HEK293 (cell line): ENCODE data around the gene CR1.

Experiments used
- KLF10 ChIP-seq: fragments of 450-650 bp; IDR thresholded peaks from 2 replicates; pipeline ENCODE4 v1.5.1; 2018; ENCODE audit warnings: missing biosample characterization, mild to moderate bottlenecking, missing genetic modification characterization
- MYNN ChIP-seq: fragments of 450-650 bp; formaldehyde crosslinking; IDR thresholded peaks from 2 replicates; pipeline ENCODE4 v1.5.1; 2016; ENCODE audit warnings: missing biosample characterization, missing genetic modification characterization, borderline replicate concordance
- OSR2 ChIP-seq: fragments of 450-650 bp; formaldehyde crosslinking; IDR thresholded peaks from 2 replicates; pipeline ENCODE4 v1.5.1; 2016; ENCODE audit warnings: missing biosample characterization, missing genetic modification characterization
- OVOL3 ChIP-seq: fragments of 450-650 bp; formaldehyde crosslinking; IDR thresholded peaks from 2 replicates; pipeline ENCODE4 v1.5.1; 2016; ENCODE audit warnings: missing biosample characterization, missing genetic modification characterization
- SALL2 ChIP-seq: fragments of 450-650 bp; formaldehyde crosslinking; IDR thresholded peaks from 2 replicates; pipeline ENCODE4 v1.5.0; 2017; ENCODE audit warnings: missing biosample characterization, mild to moderate bottlenecking, missing genetic modification characterization, borderline replicate concordance
- YY1 ChIP-seq: fragments of 450-650 bp; formaldehyde crosslinking; IDR thresholded peaks from 2 replicates; pipeline ENCODE4 v1.5.1; 2018; ENCODE audit warnings: missing biosample characterization, missing genetic modification characterization
- ZBTB48 ChIP-seq: fragments of 450-650 bp; formaldehyde crosslinking; IDR thresholded peaks from 2 replicates; pipeline ENCODE4 v1.5.1; 2016; ENCODE audit warnings: missing biosample characterization, missing genetic modification characterization
- ZFHX2 ChIP-seq: fragments of 450-650 bp; formaldehyde crosslinking; conservative IDR thresholded peaks from 2 replicates; pipeline ENCODE4 v1.5.1; 2016; ENCODE audit warnings: missing biosample characterization, missing genetic modification characterization
- ZFP41 ChIP-seq: fragments of 450-650 bp; formaldehyde crosslinking; IDR thresholded peaks from 2 replicates; pipeline ENCODE4 v1.5.1; 2016; ENCODE audit warnings: missing biosample characterization, missing genetic modification characterization, borderline replicate concordance
- ZNF10 ChIP-seq: fragments of 450-650 bp; formaldehyde crosslinking; IDR thresholded peaks from 2 replicates; pipeline ENCODE4 v1.5.1; 2017; ENCODE audit warnings: missing biosample characterization, missing genetic modification characterization
- ZNF112 ChIP-seq: fragments of 450-650 bp; formaldehyde crosslinking; IDR thresholded peaks from 2 replicates; pipeline ENCODE4 v1.5.0; 2017; ENCODE audit warnings: missing biosample characterization, missing genetic modification characterization
- ZNF121 ChIP-seq: fragments of 450-650 bp; formaldehyde crosslinking; IDR thresholded peaks from 2 replicates; pipeline ENCODE4 v1.5.1; 2016; ENCODE audit warnings: missing biosample characterization, missing genetic modification characterization
- ZNF140 ChIP-seq: fragments of 450-650 bp; formaldehyde crosslinking; IDR thresholded peaks from 2 replicates; pipeline ENCODE4 v1.5.1; 2016; ENCODE audit warnings: missing biosample characterization, missing genetic modification characterization
- ZNF23 ChIP-seq: fragments of 450-650 bp; formaldehyde crosslinking; IDR thresholded peaks from 2 replicates; pipeline ENCODE4 v1.5.1; 2016; ENCODE audit warnings: missing biosample characterization, missing genetic modification characterization, borderline replicate concordance
- ZNF266 ChIP-seq: fragments of 450-650 bp; formaldehyde crosslinking; IDR thresholded peaks from 2 replicates; pipeline ENCODE4 v1.5.1; 2016; ENCODE audit warnings: missing biosample characterization, missing genetic modification characterization, low read depth
- ZNF280C ChIP-seq: fragments of 450-650 bp; formaldehyde crosslinking; IDR thresholded peaks from 2 replicates; pipeline ENCODE4 v1.5.1; 2016; ENCODE audit warnings: missing biosample characterization, missing genetic modification characterization
- ZNF292 ChIP-seq: fragments of 450-650 bp; formaldehyde crosslinking; IDR thresholded peaks from 2 replicates; pipeline ENCODE4 v1.5.1; 2016; ENCODE audit warnings: low read depth, missing biosample characterization, missing genetic modification characterization, borderline replicate concordance
- ZNF341 ChIP-seq: fragments of 450-650 bp; formaldehyde crosslinking; IDR thresholded peaks from 2 replicates; pipeline ENCODE4; 2016; ENCODE audit warnings: low read depth, missing biosample characterization, missing genetic modification characterization
- ZNF366 ChIP-seq: fragments of 450-650 bp; formaldehyde crosslinking; conservative IDR thresholded peaks from 2 replicates; pipeline ENCODE4 v1.5.1; 2016; ENCODE audit warnings: missing biosample characterization, missing genetic modification characterization
- ZNF37A ChIP-seq: fragments of 450-650 bp; IDR thresholded peaks from 2 replicates; pipeline ENCODE4 v1.5.1; 2018; ENCODE audit warnings: missing biosample characterization, missing genetic modification characterization
- ZNF398 ChIP-seq: fragments of 450-650 bp; formaldehyde crosslinking; IDR thresholded peaks from 2 replicates; pipeline ENCODE4 v1.5.1; 2017; ENCODE audit warnings: missing biosample characterization, missing genetic modification characterization
- ZNF423 ChIP-seq: fragments of 450-650 bp; formaldehyde crosslinking; IDR thresholded peaks from 2 replicates; pipeline ENCODE4 v1.5.1; 2016; ENCODE audit warnings: missing biosample characterization, missing genetic modification characterization
- ZNF426 ChIP-seq: fragments of 450-650 bp; formaldehyde crosslinking; IDR thresholded peaks from 2 replicates; pipeline ENCODE4 v1.5.1; 2017; ENCODE audit warnings: missing biosample characterization, missing genetic modification characterization, mild to moderate bottlenecking, inconsistent platforms, moderate library complexity
- ZNF433 ChIP-seq: fragments of 450-650 bp; formaldehyde crosslinking; IDR thresholded peaks from 2 replicates; pipeline ENCODE4 v1.5.1; 2016; ENCODE audit warnings: missing biosample characterization, missing genetic modification characterization, low read depth
- ZNF510 ChIP-seq: fragments of 450-650 bp; formaldehyde crosslinking; IDR thresholded peaks from 2 replicates; pipeline ENCODE4 v1.5.1; 2018; ENCODE audit warnings: mild to moderate bottlenecking, missing genetic modification characterization, missing biosample characterization; ENCODE audit not compliant: insufficient replicate concordance
- ZNF596 ChIP-seq: fragments of 450-650 bp; IDR thresholded peaks from 2 replicates; pipeline ENCODE4 v1.5.0; 2018; ENCODE audit warnings: missing biosample characterization, mild to moderate bottlenecking, missing genetic modification characterization, moderate library complexity
- ZSCAN23 ChIP-seq: fragments of 450-650 bp; formaldehyde crosslinking; IDR thresholded peaks from 2 replicates; pipeline ENCODE4 v1.5.1; 2016; ENCODE audit warnings: missing biosample characterization, missing genetic modification characterization
- ZSCAN30 ChIP-seq: fragments of 450-650 bp; IDR thresholded peaks from 2 replicates; pipeline ENCODE4 v1.5.1; 2018; ENCODE audit warnings: missing biosample characterization, mild to moderate bottlenecking, missing genetic modification characterization, moderate library complexity
- ZXDB ChIP-seq: fragments of 450-650 bp; formaldehyde crosslinking; IDR thresholded peaks from 2 replicates; pipeline ENCODE4 v1.5.1; 2016; ENCODE audit warnings: missing biosample characterization, missing genetic modification characterization
- TF ChIP-seq, protein P1 (sequence below): fragments of 450-650 bp; formaldehyde crosslinking; IDR thresholded peaks from 2 replicates; pipeline ENCODE4 v1.5.1; 2016; ENCODE audit warnings: missing biosample characterization, missing genetic modification characterization
- TF ChIP-seq, protein P2 (sequence below): fragments of 450-650 bp; formaldehyde crosslinking; IDR thresholded peaks from 2 replicates; pipeline ENCODE4 v1.5.1; 2016; ENCODE audit warnings: missing biosample characterization, missing genetic modification characterization
- TF ChIP-seq, protein P3 (sequence below): fragments of 450-650 bp; formaldehyde crosslinking; IDR thresholded peaks from 2 replicates; pipeline ENCODE4 v1.5.1; 2016; ENCODE audit warnings: missing biosample characterization, missing genetic modification characterization

The CR1 gene

DNA sequence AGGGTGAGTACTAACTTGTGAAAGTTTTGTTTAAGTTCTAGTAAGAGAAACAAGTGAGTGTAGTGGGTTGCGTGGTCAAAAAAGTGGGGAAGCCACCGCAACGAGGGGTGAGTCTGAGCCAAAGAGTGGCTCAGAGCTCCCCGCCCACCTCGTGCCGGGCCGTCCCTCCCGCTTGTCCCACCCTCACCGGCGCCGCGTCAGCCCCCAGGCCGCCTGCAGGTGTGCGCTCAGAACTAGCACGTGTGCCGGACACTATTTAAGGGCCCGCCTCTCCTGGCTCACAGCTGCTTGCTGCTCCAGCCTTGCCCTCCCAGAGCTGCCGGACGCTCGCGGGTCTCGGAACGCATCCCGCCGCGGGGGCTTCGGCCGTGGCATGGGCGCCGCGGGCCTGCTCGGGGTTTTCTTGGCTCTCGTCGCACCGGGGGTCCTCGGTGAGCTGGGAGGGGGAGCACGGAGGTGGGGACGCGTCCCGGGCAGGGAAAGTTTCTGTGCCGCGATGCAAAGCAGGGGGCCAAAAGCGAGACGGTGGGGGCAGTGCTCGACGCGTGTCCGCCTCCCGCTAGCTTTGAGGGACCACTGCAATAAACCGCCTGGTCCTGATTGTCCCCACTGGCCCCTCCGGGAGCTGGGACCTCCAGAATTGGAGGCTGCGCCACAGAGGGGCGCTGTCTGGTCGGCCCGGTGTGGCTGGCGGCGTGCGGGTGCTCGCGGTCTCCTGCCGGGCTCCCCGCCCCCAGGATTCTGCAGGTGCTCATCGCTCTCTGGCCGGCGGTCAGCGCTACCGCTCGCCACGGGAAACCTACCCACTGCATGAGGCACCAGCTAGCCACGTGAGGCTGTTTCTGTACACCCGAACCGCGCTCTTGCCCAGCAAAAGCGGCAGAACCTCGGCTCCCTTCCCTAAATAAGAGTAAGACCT lies 41.7 kb upstream of the CR1 start, which contains the start of gene CR2 (continued):
- no peak for TF ChIP-seq ZNF23 (tag by site-specific recombination)
- no peak for TF ChIP-seq ZNF10 (tag by site-specific recombination)
- no peak for TF ChIP-seq OVOL3
- TF ChIP-seq ZNF341 (tag by site-specific recombination) = no peak
- no peak for TF ChIP-seq ZNF280C (tag by site-specific recombination)
- TF ChIP-seq, protein P1, sequence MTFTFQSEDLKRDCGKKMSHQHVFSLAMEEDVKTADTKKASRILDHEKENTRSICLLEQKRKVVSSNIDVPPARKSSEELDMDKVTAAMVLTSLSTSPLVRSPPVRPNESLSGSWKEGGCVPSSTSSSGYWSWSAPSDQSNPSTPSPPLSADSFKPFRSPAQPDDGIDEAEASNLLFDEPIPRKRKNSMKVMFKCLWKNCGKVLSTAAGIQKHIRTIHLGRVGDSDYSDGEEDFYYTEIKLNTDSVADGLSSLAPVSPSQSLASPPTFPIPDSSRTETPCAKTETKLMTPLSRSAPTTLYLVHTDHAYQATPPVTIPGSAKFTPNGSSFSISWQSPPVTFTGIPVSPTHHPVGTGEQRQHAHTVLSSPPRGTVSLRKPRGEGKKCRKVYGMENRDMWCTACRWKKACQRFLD (tag by site-specific recombination) = no peak
- TF ChIP-seq ZSCAN23 = no peak
- TF ChIP-seq ZNF121 (tag by site-specific recombination) = no peak
- peak; percentile 52 for TF ChIP-seq ZNF423
- no peak for TF ChIP-seq ZNF426 (tag by site-specific recombination)
- TF ChIP-seq OSR2 = peak; percentile 65
- TF ChIP-seq ZXDB (tag by site-specific recombination) = peak; percentile 73; the same call in 1 of the 2 replicates
- TF ChIP-seq ZFHX2 (tag by site-specific recombination) = peak; percentile 60
- no peak for TF ChIP-seq ZNF510 (tag by site-specific recombination)
- TF ChIP-seq ZSCAN30 (tag by site-specific recombination) = peak; percentile 86
- TF ChIP-seq ZNF292 = no peak
- no peak for TF ChIP-seq MYNN (tag by site-specific recombination)
- TF ChIP-seq ZNF266 (tag by site-specific recombination) = no peak
- TF ChIP-seq ZBTB48 (tag by site-specific recombination) = peak; percentile 92
- no peak for TF ChIP-seq ZFP41 (tag by site-specific recombination)
- TF ChIP-seq ZNF366 = no peak
- no peak for TF ChIP-seq KLF10 (tag by site-specific recombination)
- TF ChIP-seq ZNF112 (tag by site-specific recombination) = no peak
- TF ChIP-seq ZNF596 (tag by site-specific recombination) = 0 out of 2 replicates have a peak, but pooled peaks have one; percentile 31
- TF ChIP-seq, protein P2, sequence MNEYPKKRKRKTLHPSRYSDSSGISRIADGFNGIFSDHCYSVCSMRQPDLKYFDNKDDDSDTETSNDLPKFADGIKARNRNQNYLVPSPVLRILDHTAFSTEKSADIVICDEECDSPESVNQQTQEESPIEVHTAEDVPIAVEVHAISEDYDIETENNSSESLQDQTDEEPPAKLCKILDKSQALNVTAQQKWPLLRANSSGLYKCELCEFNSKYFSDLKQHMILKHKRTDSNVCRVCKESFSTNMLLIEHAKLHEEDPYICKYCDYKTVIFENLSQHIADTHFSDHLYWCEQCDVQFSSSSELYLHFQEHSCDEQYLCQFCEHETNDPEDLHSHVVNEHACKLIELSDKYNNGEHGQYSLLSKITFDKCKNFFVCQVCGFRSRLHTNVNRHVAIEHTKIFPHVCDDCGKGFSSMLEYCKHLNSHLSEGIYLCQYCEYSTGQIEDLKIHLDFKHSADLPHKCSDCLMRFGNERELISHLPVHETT (tag by site-specific recombination) = no peak
- TF ChIP-seq ZNF398 (tag by site-specific recombination) = peak; percentile 50
- TF ChIP-seq ZNF140 = no peak
- TF ChIP-seq, protein P3, sequence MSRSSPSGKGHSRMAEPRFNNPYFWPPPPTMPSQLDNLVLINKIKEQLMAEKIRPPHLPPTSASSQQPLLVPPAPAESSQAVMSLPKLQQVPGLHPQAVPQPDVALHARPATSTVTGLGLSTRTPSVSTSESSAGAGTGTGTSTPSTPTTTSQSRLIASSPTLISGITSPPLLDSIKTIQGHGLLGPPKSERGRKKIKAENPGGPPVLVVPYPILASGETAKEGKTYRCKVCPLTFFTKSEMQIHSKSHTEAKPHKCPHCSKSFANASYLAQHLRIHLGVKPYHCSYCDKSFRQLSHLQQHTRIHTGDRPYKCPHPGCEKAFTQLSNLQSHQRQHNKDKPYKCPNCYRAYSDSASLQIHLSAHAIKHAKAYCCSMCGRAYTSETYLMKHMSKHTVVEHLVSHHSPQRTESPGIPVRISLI (tag by site-specific recombination) = no peak
- TF ChIP-seq ZNF37A (tag by site-specific recombination) = no peak
- no peak for TF ChIP-seq SALL2 (tag by site-specific recombination)
- TF ChIP-seq ZNF433 (tag by site-specific recombination) = no peak
- no peak for TF ChIP-seq YY1
